ELR (cell line): ENCODE results near the gene FOXD4L1.
"Not testable (repeated sequence)": the region's sequence is repeated elsewhere in the genome, so short reads cannot be mapped to it uniquely, and the experiment has no call there.

Source experiments
- DNase-seq: peaks from one replicate; pipeline ENCODE4 v3.0.0-alpha.2; 2015; ENCODE audit warnings: low read depth

Gene FOXD4L1

DNA sequence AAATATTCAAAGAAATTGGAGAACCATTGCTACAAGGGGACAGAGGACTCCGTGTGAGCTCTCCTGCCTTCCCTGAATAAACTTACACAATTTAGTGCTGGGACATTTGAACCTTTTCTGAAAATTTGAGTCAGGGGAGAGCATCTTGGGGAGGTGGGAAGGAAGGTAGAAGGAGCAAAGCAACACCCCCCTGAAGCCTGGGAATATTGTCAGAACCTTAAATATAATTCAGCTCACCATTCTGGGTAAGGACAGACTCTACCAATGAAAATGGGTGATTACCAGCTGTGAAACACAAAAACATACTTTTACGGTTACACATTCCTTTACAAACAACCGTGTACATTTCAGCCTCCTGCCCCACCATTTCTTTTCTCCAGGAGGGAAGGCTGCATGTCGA lies at the start of gene FOXD4L1:
Gene FOXD4L1, plus strand, starts transcription at position 301 of the 400 bp plus-strand sequence. CDS start 592 bp downstream, outside the sequence.
- not testable (repeated sequence) for DNase-seq

DNA sequence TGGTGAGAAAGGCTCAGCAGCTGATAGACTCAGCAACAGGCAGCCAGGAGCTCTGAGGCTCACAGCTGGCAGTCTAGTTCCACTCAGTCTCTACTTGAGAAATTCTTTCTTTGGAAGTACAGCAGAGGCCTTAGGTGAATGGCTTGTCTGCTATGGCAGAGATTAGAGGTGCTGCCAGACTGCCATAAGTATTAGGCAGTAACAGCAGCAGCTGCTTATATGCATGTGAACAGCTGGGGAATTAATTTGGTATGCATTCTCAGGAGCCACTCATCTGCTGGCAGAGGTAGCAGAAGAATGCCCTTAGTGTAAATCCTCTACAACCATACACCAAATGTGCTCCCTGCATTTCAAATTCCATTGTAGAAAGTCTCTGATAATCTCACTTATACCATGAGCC lies 32.7 kb upstream of the FOXD4L1 start:
- DNase-seq: not testable (repeated sequence)

DNA sequence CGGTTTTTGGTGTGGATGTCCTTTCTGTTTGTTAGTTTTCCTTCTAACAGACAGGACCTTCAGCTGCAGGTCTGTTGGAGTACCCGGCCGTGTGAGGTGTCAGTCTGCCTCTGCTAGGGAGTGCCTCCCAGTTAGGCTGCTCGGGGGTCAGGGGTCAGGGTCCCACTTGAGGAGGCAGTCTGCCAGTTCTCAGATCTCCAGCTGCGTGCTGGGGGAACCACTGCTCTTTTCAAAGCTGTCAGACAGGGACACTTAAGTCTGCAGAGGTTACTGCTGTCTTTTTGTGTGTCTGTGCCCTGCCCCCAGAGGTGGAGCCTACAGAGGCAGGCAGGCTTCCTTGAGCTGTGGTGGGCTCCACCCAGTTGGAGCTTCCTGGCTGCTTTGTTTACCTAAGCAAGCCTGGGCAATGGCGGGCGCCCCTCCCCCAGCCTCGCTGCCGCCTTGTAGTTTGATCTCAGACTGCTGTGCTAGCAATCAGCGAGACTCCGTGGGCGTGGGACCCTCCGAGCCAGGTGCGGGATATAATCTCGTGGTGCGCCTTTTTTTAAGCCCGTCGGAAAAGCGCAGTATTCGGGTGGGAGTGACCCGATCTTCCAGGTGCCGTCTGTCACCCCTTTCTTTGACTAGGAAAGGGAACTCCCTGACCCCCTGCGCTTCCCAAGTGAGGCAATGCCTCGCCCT lies 21.6 kb upstream of the FOXD4L1 start:
- DNase-seq: not testable (repeated sequence)

DNA sequence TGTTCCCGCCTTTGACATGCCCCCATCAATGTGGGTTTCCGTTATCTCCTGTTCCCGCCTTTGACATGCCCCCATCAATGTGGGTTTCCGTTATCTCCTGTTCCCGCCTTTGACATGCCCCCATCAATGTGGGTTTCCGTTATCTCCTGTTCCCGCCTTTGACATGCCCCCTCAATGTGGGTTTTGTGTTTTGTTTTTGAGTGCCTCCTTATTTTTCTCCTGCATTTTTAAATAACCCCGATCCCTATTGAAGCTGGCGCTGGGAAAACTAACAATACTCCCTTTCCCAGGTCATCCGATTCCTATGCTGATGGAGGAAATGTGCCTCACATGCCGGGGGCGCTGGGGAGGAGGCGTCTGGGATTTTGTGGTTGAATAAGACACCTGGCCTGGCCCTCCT lies 1.9 kb upstream of the FOXD4L1 start:
- DNase-seq: not testable (repeated sequence)

DNA sequence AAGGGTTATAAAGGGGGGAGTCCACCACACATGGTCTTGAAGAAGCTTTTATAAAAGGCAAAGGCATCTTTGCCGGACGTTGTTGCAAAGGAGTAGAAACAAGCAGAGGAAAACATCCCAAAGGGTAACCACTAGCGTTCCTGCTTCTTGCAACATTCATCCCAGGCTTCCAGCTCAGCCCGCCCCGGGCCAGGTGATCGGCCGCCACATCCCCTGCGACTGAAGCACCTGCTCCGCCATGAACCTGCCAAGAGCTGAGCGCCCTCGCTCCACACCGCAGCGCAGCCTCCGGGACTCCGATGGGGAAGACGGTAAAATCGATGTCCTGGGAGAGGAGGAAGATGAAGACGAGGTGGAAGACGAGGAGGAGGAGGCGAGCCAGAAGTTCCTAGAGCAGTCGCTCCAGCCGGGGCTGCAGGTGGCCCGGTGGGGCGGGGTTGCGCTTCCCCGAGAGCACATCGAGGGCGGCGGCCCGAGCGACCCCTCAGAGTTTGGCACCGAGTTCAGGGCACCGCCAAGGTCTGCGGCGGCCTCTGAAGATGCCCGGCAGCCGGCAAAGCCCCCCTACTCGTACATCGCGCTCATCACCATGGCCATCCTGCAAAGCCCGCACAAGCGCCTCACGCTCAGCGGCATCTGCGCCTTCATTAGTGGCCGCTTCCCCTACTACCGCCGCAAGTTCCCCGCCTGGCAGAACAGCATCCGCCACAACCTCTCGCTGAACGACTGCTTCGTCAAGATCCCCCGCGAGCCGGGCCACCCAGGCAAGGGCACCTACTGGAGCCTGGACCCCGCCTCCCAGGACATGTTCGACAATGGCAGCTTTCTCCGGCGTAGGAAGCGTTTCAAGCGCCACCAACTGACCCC lies 787 bp downstream of the FOXD4L1 start:
- not testable (repeated sequence) for DNase-seq

DNA sequence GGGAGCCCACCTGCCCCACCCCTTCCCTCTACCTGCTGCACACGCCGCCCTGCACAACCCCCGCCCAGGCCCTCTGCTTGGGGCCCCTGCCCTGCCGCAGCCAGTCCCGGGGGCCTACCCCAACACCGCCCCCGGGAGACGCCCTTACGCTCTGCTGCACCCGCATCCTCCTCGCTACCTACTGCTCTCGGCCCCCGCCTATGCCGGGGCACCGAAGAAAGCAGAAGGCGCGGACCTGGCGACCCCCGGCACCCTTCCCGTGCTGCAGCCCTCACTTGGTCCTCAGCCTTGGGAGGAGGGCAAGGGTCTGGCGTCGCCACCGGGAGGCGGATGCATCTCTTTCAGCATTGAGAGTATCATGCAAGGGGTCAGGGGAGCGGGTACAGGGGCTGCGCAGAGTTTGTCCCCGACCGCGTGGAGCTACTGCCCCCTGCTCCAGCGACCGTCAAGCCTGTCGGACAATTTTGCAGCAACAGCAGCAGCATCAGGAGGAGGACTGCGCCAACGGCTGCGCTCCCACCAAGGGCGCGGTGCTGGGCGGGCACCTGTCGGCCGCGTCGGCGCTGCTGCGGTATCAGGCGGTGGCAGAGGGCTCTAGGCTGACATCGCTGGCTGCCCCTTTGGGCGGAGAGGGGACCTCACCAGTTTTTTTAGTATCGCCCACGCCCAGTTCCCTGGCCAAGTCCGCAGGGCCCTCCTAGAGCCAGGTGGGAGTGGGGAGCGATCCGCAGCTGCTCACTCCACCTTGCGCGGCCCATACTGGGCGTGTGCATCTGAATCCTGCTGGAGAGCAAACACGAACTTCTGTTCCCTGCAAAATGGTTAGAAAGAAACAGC lies 1.6 kb downstream of the FOXD4L1 start:
- not testable (repeated sequence) for DNase-seq

DNA sequence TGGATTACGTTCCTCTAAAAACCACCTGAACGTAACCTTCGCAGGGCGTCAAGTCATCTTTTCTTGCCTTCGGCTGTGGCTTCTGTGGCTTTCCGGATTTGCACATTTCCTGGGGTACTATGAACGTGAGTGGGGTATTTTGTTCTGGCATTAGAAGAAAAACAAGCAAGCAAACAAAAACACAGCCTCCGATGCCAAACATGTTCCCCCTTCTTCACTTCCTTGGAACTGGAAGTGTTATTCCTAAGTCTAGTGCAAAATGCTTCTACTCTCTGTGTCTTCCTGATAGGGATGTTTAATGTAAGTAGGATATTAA lies 2.2 kb downstream of the FOXD4L1 start:
- DNase-seq: not testable (repeated sequence)

DNA sequence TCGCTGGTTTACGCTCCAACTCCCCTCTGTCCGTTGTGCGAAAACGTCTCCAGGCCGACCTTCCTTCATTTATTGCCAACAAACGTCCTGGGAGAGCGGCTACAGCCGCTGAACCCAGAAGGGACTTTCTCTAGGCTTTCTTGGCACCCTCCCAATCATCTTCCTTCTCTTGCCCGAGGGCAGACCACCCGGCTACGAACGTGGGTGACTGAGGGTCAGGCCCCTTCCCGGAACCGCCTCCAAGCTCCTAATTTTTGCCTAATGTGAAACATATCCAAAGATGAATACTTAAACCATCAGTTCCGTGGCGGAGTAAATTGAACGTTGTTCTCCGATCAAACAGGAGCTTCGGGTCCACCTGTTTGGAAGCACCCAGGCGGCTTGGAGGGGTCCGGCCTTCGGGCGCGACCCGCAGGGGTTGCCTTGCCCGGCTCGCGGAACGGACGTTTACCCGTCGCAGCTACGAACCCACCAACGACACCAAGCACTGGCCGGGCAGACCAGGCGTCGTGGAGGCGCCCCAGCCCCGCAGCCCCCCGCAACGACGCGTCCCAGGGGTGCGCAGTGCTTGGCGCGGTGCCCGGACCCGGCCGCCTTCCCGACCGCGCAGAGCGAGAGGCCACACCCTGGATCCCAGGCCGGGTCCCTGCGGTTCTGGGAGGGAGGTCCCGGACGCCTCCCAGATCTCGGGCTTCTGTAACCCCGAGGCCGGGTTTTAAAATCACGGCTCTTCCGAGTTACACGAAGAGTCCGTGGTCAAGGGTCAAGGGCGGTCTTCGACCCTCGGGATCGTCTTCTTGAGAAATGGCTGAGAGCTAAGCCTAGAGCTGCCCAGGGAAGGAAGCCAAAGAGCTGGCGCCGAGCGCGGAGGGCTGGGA lies 4.0 kb downstream of the FOXD4L1 start:
- peak; percentile 11 for DNase-seq

DNA sequence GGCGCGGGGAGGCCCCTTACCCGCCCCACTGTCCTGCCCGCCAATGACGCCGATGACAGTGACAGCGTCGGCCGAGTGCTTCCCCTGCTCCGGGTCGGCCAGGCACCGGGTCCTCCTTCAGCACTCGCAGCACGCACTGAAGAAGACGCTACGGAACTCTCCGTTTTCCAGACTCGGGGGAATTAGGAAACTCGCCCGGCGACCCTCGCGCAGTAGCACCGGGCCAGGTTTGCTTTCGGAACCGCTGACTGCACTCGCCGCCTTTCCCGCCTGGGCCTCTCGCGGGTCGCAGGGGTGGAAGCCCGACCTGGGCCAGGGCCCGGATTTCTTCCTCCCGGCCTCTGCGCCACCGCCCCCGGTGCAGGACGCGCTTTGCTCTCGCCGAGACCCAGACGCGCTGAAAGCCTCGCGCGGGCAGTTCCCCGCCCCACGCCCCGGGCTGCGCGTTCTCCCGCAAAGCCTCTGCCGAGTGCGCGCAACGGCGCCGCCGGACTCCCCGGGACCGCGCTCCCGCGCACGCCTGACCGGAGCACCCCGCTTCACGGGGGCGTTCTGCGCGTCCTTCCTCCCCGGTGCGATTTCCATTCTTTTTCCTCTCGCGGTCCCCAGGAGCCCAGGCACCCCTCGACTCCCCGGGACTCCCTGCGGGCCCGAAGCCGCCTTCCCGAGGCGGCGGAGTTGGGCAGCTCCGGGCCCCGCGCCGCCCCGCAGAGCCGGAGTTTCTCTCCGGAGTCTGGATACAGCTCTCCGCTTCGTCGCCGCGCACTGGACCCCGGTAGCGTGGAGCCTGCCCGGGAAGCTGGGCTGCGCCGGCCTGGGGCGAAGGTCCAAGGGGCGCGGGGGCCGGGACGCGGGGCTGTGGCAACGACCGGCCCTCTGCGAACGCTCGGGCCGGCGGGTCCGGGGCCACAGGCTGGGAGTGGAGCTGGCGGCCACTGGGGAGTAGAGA lies 4.9 kb downstream of the FOXD4L1 start:
- peak; percentile 26 for DNase-seq

DNA sequence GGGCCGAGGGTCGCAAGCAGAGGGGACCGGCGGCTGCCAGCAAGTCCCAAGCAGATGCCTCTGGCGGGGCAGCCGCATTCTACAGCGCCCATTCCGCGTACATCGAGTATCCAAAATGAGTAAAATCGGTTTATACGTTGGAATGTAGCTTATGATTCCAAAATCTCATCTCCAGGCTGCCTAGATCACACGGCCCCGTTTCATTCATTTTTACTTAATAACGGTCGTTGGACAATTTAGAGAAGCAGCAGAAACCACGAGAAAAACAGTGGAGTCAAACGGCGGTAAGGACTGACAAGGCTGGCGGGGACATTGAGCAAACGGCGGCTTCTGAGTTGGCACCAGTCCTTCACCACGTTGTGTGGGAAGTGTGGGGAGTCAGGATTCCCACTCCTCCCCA lies 5.6 kb downstream of the FOXD4L1 start:
- DNase-seq: not testable (repeated sequence)

DNA sequence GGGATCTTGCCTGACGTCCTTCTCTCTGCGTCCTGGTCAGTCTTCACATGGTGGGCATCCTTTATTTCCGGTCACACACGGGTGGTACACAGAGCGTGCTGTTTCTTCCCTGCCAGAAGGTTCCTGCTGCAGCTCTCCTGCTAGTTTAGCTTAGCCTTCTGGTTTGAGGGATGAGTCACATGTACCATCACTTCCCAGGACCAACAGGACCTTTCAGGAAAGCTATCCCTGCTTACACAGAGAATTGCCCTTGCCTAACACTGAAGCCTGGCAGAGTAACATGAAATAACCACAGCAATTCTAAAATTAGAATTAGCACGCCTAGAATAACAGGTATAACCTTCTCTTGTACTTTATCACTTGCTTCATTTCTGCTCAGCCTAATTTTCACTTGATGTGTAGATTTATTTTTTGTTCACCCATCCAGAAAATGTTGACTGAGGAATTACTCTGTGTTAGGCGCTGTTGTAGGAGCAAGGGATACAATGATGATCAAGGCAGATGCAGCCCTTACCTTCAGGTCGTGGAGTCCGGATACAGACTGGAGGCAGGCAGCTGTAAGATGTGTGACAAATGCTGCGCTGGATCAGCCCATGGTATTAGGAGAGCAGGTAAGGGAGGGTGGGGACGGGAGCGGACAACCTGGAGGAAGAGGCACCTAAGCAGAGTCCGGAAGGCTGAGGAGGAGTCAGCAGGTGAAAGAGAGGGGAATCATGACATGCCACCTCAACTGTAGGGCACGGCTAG lies 9.1 kb downstream of the FOXD4L1 start:
- DNase-seq: not testable (repeated sequence)

DNA sequence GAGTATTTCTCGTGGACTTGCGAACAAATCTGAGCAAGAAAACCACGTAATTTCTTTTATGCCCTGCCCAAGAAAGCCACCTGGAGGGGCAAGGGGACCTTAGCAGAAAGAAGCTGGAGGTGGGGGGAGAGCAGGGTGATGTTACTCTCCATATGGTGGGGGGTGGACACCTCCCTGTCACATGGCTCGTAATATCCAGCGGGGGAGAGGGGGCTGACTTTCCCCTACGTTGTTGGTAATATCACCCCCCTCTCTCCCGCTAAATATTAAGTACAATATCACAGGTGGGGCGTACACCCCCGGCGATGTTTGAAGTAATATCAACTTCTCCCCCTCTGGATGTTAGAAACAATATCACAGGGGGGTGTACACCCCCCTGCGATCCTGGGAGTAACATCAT lies 9.7 kb downstream of the FOXD4L1 start:
- DNase-seq: not testable (repeated sequence)

DNA sequence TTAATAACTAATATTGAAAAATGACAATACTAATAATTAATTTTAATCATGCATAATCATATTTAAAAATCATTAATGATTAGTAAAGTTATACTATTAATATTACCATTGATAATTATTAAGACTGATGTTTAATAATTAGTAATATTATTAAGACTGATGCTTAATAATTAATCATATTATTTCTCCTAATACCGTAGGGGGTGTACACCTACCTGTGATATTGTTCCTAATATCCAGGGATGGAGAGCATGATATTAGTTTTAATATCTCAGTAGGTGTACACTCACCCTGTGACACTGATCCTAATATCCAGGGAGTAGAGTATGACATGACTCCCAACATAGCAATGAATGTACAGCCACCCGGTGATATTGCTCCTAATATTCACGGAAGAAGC lies 12.4 kb downstream of the FOXD4L1 start:
- DNase-seq: not testable (repeated sequence)

DNA sequence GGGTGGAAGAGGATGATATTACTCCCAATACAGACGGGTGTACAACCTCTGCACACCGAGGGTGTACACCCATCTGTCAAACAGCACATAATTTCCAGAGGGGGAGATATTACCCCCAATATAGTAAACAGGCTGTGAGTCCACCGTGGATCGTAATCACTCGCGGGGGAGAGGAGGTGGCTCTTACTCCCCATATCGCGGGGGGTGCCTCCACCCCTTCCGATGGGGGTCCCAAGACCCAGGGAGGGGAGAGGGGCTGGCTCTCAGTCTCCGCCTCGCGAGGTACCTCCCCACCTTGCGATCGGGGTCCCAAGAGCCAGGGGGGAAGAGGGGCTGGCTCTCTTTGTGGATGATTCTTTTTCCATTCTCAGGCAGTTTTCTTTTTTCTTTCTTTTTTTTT lies 13.4 kb downstream of the FOXD4L1 start:
- not testable (repeated sequence) for DNase-seq

DNA sequence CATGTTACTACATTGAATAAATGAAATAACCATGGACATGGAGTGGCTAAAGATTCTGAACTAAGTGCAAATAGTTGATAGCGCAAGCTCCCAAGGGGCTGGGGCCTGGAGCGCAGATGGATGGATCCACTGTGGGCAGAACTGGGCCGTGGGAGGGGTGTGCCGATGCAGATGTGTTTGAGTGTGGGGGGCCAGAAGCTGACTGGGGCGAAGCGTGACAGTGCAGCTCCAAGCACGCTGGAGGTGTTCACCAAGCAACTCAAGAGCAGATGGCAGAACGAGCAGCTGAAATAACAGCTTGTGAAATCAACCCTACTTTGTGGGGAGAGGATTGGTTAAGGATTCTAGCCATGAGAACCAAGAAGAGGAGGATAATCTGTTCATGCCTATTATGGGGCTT lies 17.0 kb downstream of the FOXD4L1 start:
- DNase-seq: not testable (repeated sequence)

DNA sequence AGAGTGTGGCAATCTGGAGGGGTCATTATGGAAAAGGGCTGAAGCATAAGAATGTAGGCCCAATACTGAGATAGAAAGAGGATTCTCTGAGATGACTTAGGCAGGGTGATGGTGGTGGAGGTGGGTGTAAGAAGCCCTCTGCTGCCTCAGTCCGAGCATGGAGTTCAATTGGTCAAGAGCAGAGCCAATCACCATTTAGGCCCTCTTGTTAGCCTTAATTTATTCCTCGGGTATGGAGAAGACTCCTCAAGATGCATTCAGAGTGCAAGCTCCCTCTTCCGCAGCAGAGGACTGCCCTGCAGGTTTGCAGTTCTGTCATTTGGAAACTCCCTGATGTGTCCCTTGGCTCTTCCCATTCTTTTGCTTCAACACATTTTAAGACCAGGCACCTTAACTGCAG lies 17.5 kb downstream of the FOXD4L1 start:
- DNase-seq: not testable (repeated sequence)

DNA sequence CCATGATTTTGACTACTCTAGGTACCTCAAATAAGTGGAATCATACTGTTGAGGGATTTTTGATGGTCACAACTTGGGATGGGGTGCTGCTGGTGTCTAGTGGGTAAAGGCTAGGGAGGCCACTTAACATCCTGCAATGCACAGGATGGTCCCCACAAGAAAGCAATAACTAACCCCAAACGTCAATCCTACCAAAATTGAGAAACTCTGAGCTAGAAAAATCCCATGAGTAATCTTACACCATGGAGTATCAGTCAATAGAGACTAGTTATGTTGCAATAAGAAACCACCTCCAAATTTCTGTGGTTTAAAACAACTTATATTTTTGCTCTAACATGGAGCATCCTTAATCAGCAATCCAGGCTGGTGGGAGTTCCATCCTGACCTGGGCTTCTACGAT lies 18.6 kb downstream of the FOXD4L1 start:
- not testable (repeated sequence) for DNase-seq

DNA sequence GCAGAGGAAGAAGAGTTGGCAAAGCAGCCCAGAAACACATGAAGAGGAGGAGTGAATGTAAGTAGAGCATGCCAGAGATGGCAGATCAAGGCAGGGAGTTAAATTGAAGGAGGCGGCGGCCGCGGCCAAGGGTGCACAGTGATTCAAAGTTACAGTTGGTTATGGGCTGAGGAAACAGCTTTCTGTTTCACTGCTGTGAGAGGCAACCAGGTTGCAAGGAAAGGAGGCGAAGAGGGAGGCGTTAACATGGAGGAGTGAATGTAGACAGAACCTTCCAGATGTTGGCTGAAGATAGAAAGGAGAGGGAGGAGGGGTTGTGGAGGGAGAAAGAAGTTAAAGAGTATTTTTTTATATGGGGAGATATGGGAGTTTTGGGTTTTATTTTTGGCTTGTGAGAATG lies 22.4 kb downstream of the FOXD4L1 start:
- DNase-seq: not testable (repeated sequence)

DNA sequence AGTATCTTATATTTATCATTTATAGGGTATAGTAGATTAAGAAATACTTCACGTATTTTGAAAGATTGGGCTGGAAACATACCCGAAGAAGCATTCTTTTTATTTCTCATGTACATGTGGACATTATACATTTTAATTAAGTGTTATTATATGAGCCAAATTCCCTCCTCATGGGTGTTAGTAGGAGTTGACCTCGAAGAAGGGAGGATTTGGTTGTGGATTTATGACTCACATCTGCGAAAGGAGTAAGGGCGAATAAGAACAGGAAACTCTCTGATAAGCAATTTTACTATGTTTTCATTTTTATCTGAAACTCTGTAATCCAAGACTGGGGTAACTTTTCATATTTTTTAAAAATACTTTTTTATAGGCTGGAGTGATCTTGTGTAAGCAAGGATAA lies 23.0 kb downstream of the FOXD4L1 start:
- not testable (repeated sequence) for DNase-seq
